GM19193 (cell line): ENCODE measurements around the gene RPL21.

Experiments
- POLR2A ChIP-seq: IDR thresholded peaks from 4 replicates; pipeline ENCODE4 v1.6.1; 2011; ENCODE audit not compliant: insufficient read depth, insufficient read length; ENCODE audit errors: extremely low read depth

The RPL21 gene

GRCh38 chr13:27251166-27252091, at the start of gene RPL21:
Gene RPL21 (plus strand): TSS chr13:27251558. CDS start chr13:27253777, 2,219 bp downstream.
- peak; percentile 96 for TF ChIP-seq POLR2A

GRCh38 chr13:27201661-27202060, 49.7 kb upstream of the RPL21 start:
- no peak for TF ChIP-seq POLR2A

- TF ChIP-seq POLR2A: no peak
Observed at GRCh38 chr13:27203186-27203585, 48.2 kb upstream of the RPL21 start.

- no peak for TF ChIP-seq POLR2A
Observed at GRCh38 chr13:27203854-27204253, 47.5 kb upstream of the RPL21 start.

GRCh38 chr13:27208514-27208913, 42.8 kb upstream of the RPL21 start:
- TF ChIP-seq POLR2A: no peak

- TF ChIP-seq POLR2A: no peak
Observed at GRCh38 chr13:27211271-27211670, 40.1 kb upstream of the RPL21 start.

- no peak for TF ChIP-seq POLR2A
Observed at GRCh38 chr13:27211771-27212364, 39.5 kb upstream of the RPL21 start.

GRCh38 chr13:27219611-27220010, 31.7 kb upstream of the RPL21 start:
- no peak for TF ChIP-seq POLR2A

- no peak for TF ChIP-seq POLR2A
Observed at GRCh38 chr13:27226991-27227390, 24.4 kb upstream of the RPL21 start.

GRCh38 chr13:27228131-27228530, 23.2 kb upstream of the RPL21 start:
- no peak for TF ChIP-seq POLR2A

- no peak for TF ChIP-seq POLR2A
Observed at GRCh38 chr13:27229642-27230041, 21.7 kb upstream of the RPL21 start.

GRCh38 chr13:27233964-27234363, 17.4 kb upstream of the RPL21 start:
- no peak for TF ChIP-seq POLR2A

GRCh38 chr13:27236478-27236877, 14.9 kb upstream of the RPL21 start:
- no peak for TF ChIP-seq POLR2A

GRCh38 chr13:27242702-27243101, 8.7 kb upstream of the RPL21 start:
- no peak for TF ChIP-seq POLR2A

GRCh38 chr13:27245610-27246009, 5.7 kb upstream of the RPL21 start:
- no peak for TF ChIP-seq POLR2A

- no peak for TF ChIP-seq POLR2A
Observed at GRCh38 chr13:27250833-27251165, 559 bp upstream of the RPL21 start.

GRCh38 chr13:27252467-27252866, 1.1 kb downstream of the RPL21 start:
- no peak for TF ChIP-seq POLR2A

- TF ChIP-seq POLR2A: no peak
Observed at GRCh38 chr13:27257233-27257568, 5.8 kb downstream of the RPL21 start.
